Fibroblast of mammary gland (primary cell): ENCODE data around the gene ARHGAP15.

Experiments used
- DNase-seq: peaks from one replicate; pipeline ENCODE4 v3.0.0-alpha.2; 2010; ENCODE audit warnings: low read depth
- H3K4me3 ChIP-seq: 2 replicates; pipeline ENCODE4 v1.5.1; 2011; ENCODE audit warnings: low read depth, mild to moderate bottlenecking, low read length, moderate library complexity; ENCODE audit not compliant: control insufficient read depth
- TF ChIP-seq, protein P1 (sequence below): conservative IDR thresholded peaks from 2 replicates; pipeline ENCODE4 v1.5.1; 2011; ENCODE audit warnings: low read depth, low read length, inconsistent platforms; ENCODE audit not compliant: control insufficient read depth, insufficient read depth

The ARHGAP15 gene

DNA sequence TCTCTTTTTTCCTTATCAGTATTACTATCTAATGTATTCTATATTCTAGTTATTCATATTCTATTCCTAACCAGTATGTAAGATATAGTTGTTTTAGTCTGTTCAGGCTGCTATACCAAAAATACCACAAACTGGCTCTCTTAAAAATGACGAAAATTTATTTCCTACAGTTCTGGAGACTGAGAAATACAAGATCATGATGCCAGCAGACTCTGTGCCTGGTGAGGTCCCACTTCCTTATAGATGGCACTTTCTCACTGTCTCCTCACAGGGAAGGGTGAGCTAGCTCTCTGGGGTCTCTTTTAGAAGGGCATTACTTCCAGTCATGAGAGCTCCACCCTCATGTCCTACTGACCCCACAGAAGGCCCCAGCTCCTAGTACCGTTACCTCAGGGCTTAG is 4.8 kb upstream of the ARHGAP15 start:
- no peak overlapping the region for H3K4me3 ChIP-seq
- no peak for DNase-seq
- TF ChIP-seq, protein P1, sequence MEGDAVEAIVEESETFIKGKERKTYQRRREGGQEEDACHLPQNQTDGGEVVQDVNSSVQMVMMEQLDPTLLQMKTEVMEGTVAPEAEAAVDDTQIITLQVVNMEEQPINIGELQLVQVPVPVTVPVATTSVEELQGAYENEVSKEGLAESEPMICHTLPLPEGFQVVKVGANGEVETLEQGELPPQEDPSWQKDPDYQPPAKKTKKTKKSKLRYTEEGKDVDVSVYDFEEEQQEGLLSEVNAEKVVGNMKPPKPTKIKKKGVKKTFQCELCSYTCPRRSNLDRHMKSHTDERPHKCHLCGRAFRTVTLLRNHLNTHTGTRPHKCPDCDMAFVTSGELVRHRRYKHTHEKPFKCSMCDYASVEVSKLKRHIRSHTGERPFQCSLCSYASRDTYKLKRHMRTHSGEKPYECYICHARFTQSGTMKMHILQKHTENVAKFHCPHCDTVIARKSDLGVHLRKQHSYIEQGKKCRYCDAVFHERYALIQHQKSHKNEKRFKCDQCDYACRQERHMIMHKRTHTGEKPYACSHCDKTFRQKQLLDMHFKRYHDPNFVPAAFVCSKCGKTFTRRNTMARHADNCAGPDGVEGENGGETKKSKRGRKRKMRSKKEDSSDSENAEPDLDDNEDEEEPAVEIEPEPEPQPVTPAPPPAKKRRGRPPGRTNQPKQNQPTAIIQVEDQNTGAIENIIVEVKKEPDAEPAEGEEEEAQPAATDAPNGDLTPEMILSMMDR = no peak

DNA sequence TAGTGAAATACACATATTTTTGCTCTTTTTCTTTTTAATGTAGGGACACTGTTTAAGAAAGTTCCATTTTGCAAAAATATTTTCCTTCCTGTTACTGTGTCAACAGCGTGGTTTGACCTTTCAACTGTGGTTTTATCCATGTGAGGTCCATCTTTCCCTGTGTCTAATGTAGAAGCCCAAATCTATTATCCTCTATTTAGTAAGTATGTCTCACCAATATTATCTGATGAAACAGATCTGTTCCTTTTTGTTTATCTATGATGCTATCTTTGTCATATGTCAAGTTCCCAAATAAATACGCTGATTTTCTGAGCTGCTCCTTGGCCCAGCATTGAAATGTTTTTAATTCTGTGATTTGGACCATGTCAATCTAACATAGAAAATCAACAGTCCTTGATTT is 3.5 kb upstream of the ARHGAP15 start:
- TF ChIP-seq, protein P1 = no peak
- DNase-seq = peak; percentile 7
- no peak overlapping the region for H3K4me3 ChIP-seq

DNA sequence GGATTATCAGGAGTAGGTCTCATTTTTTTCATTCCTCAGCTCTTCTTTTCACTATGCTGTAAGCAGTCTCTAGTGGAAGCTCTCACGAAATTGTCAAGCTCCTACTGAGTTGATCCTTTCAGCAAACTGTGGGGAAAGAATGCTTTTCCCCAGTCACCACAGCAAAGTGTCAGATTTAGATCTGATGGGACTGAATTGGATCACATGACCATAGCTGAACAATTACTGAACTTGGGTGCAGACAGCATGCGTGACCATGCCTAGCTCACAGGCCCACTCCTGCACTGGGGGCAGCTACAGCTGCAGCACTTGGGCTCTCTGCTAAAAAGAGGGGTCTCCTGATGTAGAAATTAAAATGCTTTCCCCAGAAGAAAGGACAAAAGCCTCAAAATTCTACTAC is 3.1 kb downstream of the ARHGAP15 start:
- TF ChIP-seq, protein P1 = no peak
- H3K4me3 ChIP-seq = no peak overlapping the region
- no peak for DNase-seq

DNA sequence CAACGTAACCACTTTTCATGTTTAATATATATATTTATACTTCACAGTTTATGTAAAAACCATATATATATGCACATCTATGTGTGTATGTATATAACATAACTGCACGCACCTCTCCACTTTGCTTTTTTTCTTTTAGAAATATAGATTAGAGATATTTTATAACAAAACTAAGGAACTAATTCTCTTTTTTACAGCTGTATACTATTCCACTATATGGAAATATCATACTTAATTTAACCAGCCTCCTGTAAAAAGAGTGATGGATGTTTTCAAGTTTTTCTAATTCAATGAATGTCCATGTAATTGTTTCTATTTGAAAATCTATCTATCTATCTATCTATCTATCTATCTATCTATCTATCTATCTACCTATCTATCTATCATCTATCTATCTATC is 4.6 kb downstream of the ARHGAP15 start:
- no peak for DNase-seq
- TF ChIP-seq, protein P1 = no peak

DNA sequence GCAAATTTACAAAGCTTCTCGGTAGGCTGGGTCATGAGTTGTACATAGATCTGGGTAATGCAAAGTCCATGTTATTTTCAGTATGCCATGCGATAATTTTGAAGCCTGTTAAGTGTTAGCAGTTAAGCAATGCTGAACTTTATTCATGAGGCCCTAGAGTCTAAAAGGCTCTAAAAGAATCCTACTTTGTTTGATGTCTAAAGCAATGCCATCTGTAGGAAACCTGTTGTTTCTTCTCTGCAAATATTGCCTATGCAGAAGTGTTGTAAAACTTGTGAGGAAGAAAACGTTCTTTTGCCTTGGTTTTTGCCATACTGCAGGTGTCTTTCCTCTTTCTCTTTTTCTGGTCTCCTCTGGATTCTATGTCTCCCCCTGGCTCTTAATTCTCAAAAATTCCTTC is 9.1 kb downstream of the ARHGAP15 start:
- TF ChIP-seq, protein P1 = no peak
- DNase-seq = no peak
- no peak overlapping the region for H3K4me3 ChIP-seq

More for the DNA sequence above, 4.6 kb downstream of the ARHGAP15 start:
- H3K4me3 ChIP-seq = no peak overlapping the region

DNA sequence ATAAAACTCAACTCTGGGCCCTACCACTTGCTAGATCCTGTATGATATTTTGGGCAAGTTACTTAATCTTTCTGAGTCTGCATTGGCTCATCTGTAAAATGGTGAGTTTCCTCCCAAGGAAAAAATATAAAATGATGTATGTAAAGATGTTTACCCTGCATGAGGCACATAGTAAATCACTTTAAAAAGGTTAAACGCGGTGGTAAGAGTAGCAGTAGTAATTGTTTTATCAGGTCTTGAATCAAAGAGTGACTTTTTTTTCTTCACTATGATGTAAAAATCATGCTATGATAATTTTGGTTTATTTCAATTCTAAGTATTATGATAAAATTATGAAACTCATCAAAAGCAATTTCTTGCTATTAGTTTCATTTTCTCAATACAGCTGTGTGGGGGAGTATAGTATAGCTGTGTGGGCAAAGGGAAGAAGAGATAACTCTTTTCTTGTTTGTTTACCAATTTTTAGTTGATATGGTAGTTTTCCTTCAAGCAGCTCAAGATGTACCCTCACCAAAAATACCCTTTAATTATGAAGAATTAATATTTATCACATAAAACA is 10.7 kb downstream of the ARHGAP15 start:
- H3K4me3 ChIP-seq = no peak overlapping the region
- no peak for DNase-seq
- TF ChIP-seq, protein P1 = no peak
